Fibroblast of villous mesenchyme (primary cell): ENCODE data around the gene OR5A2. TPM values are rescaled to one million over a fixed set of nuclear protein-coding genes. Genes with fewer than 3 reads are reported as not detected.
A peak's percentile ranks its signal among the peaks of the same experiment; 100 is the strongest.

Experiments used
- DNase-seq: peaks from one replicate; pipeline ENCODE4 v3.0.0-alpha.2; 2010; ENCODE audit warnings: low read depth
- H3K4me3 ChIP-seq: 2 replicates; pipeline ENCODE4 v1.5.1; 2011; ENCODE audit warnings: low read depth, mild to moderate bottlenecking, low read length
- total RNA-seq: library from RNA; depleted of rRNA; stranded (reverse); fragments of >200 nt; gene quantifications from 2 replicates; pipeline ENCODE4 v1.2.3, GENCODE V29; 2012
- TF ChIP-seq, protein P1 (sequence below): IDR thresholded peaks from 2 replicates; pipeline ENCODE4 v1.5.1; 2012; ENCODE audit warnings: low read depth, mild to moderate bottlenecking, low read length; ENCODE audit not compliant: insufficient read depth

OR5A2 gene, protein sequence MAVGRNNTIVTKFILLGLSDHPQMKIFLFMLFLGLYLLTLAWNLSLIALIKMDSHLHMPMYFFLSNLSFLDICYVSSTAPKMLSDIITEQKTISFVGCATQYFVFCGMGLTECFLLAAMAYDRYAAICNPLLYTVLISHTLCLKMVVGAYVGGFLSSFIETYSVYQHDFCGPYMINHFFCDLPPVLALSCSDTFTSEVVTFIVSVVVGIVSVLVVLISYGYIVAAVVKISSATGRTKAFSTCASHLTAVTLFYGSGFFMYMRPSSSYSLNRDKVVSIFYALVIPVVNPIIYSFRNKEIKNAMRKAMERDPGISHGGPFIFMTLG
- total RNA-seq: not detected in 2 replicates

DNA sequence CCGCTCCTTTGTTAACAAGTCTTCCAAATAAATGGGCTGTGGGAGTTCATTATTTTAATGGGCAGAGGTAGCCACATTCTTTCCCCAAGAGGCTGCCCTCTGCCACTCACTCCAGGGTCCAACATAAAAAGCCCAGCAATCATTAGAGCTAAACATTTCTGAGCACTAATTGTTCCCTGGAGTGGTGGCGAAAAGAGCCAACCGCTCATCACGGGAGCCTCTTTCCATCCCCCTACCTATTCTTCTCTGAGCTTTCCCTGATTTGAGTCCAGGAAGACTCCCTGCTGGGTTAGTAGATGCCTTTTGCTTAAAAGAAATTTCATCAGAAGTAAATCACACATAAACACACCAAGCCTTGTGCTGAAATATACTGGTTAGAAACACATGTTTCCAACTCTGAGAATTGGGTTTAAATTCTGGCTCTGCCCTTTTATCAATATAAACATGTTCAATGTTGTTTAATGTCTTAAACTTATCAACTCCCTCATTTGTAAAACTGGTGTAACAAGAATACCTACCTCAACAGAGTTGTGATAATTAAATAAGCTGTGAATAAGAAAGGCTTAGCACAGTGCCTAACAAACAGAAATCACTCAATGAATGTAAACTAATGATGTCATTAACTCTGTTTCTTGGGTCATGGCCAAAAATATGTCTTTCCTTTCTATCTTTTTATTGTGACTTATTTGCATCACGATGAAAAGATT, at the start of gene OR5A2:
TSS of gene OR5A2 (minus strand) at position 53 of the 707 bp plus-strand sequence. CDS start 3,460 bp downstream, outside the sequence.
- TF ChIP-seq, protein P1, sequence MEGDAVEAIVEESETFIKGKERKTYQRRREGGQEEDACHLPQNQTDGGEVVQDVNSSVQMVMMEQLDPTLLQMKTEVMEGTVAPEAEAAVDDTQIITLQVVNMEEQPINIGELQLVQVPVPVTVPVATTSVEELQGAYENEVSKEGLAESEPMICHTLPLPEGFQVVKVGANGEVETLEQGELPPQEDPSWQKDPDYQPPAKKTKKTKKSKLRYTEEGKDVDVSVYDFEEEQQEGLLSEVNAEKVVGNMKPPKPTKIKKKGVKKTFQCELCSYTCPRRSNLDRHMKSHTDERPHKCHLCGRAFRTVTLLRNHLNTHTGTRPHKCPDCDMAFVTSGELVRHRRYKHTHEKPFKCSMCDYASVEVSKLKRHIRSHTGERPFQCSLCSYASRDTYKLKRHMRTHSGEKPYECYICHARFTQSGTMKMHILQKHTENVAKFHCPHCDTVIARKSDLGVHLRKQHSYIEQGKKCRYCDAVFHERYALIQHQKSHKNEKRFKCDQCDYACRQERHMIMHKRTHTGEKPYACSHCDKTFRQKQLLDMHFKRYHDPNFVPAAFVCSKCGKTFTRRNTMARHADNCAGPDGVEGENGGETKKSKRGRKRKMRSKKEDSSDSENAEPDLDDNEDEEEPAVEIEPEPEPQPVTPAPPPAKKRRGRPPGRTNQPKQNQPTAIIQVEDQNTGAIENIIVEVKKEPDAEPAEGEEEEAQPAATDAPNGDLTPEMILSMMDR: no peak
- DNase-seq: no peak
- no peak within 1 kb of the TSS for H3K4me3 ChIP-seq

DNA sequence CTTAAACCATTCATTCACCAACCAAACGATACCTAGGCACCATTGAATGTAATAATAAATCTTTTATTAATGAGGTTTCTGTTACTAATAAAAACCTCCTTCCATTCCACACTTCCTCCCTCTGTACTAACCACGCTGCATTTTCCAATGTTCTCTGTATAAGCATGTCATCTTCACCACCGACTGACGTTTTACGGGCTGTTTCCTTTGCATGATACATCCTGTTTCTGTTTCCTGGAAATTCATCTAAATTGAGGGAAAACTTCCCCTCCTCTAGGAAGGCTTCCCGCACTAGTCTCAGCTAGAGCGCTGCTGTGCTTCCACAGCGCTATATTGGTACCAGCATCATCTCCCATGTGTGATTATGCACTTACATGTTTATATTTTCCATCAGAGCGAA, 49.0 kb upstream of the OR5A2 start:
- no peak overlapping the region for H3K4me3 ChIP-seq
- DNase-seq: no peak
- TF ChIP-seq, protein P1: no peak

DNA sequence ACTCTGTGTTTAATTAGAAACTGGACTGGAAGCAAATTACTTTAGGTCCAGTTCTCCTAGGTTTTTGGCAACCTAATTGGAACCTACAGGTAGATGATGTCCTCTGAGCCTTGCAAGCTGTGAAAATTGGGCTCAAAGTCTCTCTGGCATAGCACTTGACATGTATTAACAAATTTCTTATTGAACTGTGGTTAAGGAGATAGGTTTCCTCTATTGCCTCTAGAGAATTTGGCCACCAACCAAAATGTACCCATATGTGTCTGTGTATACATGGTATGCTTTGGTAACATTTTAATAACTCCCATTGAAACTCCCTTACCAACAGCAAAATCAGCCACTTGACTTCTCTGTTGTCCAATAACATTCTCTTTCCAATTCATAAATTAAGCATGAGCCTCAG, 46.8 kb upstream of the OR5A2 start, which contains the start of gene OR4D10:
TSS of gene OR4D10 (plus strand) at position 301 of the 400 bp plus-strand sequence. CDS start 4,115 bp downstream, outside the sequence.
- TF ChIP-seq, protein P1: no peak
- H3K4me3 ChIP-seq: no peak within 1 kb of the TSS
- DNase-seq: no peak

DNA sequence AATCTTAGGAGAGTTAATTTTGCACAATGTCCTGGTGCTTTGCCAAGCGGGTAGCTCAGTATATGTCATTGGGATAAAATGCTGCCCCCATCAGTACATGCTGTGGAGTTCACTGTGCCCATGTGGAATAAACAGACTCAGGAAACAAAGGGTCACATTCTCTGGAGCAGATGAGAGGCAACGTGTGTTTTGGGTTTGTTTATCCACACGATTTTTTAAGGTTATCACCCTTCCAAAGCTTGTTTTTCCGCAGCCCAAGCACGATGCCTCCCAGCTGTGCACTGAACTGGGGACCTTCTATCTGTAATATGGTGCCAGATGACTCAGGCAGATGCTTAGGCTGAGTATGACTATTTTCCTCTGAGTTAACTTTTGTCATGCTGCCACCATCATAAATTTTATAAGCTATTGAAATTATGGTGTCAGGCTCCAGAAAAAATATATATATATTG, 37.0 kb upstream of the OR5A2 start:
- TF ChIP-seq, protein P1: no peak
- peak; percentile 3 for DNase-seq
- no peak overlapping the region for H3K4me3 ChIP-seq

DNA sequence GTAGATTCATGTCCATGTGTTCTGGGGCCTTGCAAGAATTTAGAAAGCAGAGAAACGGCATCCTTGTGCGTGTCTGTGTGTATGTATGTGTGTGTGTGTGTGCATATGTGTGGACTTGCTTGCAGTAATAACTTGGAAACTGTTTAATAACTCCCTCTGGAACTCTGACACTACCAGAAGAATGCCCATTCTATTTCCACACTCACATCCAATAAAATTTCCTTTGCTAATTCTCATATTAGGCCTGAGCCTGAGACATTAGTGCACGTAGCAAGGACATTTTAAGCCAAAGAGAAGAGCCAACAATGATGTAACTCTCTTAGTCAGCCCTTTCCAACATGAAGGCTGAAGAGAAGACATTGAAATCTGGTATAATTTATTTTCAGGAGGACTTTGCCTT, 33.7 kb upstream of the OR5A2 start:
- no peak for DNase-seq
- H3K4me3 ChIP-seq: no peak overlapping the region
- TF ChIP-seq, protein P1: no peak

DNA sequence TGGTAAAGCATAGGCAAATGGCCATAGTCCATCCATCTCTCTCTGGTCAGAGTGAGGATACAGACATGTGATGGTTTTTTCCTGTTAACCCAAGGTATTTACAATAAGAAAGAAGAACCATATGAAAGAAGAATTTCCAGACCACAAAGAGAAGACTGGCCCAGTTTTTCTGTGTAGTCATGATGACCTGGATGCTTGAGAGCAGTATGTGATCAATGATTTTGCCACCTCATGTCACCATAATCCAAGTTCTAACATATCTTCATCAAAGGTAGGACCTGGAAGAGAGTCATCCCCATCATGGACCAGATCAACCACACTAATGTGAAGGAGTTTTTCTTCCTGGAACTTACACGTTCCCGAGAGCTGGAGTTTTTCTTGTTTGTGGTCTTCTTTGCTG, 30.4 kb upstream of the OR5A2 start, which contains the start of gene OR4D6:
TSS of gene OR4D6 (plus strand) at position 301 of the 400 bp plus-strand sequence. CDS start at position 301, 0 bp downstream.
- TF ChIP-seq, protein P1: no peak
- DNase-seq: no peak
- H3K4me3 ChIP-seq: no peak within 1 kb of the TSS
